GM12891 (cell line): ENCODE data around the gene GALNT9.

ENCODE experiments used
- POLR2A ChIP-seq: IDR thresholded peaks from 2 replicates; pipeline ENCODE4 v1.6.1; 2011; ENCODE audit warnings: low read depth, low read length, control low read depth
- POLR2AphosphoS5 ChIP-seq: IDR thresholded peaks from 2 replicates; pipeline ENCODE4 v1.6.1; 2011; ENCODE audit warnings: low read depth, low read length, control low read depth

DNA sequence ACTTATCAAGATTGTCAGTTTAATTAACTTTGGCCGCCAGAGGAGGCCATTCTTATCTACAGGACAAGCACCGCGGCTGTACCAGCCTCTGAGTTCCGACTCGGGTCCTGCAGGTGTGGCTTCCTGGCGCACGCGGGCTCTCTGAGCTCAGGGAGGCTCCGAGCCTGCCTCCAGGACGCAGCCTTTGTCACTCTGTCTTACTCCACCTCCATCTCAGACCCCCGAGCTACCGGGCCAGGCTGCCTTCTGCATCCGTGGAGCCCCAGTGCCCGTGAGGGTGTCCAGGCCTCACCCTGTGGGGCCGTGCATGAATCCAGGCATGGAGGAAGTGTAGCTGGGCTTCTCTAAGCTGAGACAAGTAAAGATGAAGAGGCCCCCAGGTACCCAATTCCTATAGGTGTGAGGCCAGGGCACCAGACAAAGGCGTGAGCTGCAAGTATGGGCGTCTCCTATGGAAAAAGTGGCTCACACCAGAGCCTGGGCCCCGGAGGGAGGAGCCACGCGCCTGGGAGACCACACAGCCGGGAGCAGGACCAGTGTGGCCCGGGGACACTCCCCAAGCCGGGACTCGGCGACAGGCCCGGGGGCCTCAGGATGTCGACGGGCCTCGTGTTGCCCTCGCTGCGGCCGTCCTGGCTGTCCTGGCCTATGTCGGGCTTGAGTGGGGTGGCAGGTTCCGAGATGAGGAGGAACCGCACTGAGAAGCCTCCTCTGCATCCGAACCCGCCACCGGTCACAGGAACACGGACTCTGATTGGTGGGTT, 142.3 kb downstream of the GALNT9 start:
- TF ChIP-seq POLR2A = no peak
- no peak for TF ChIP-seq POLR2AphosphoS5
